HepG2 (cell line): Measurements from ENCODE around the gene LAPTM4A. TPM values are rescaled to one million over a fixed set of nuclear protein-coding genes. Genes with fewer than 3 reads are reported as not detected.

Source experiments
- IRF2 ChIP-seq: IDR thresholded peaks from 2 replicates; pipeline ENCODE4 v1.6.1; 2018; ENCODE audit warnings: missing genetic modification reagents, missing compliant biosample characterization
- MED1 ChIP-seq: sonication (generic); formaldehyde crosslinking; IDR thresholded peaks from 2 replicates; pipeline ENCODE4 v1.4.0; 2020; ENCODE audit warnings: missing genetic modification reagents
- MZF1 ChIP-seq: sonication (generic); formaldehyde crosslinking; IDR thresholded peaks from 2 replicates; pipeline ENCODE4 v1.8.1; 2023; ENCODE audit warnings: mild to moderate bottlenecking, missing genetic modification reagents, borderline replicate concordance
- PHF5A ChIP-seq: IDR thresholded peaks from one replicate; pipeline ENCODE4 v1.6.1; 2018; ENCODE audit warnings: low read depth, missing genetic modification reagents; ENCODE audit not compliant: unreplicated experiment
- SKIL ChIP-seq: sonication (generic); formaldehyde crosslinking; IDR thresholded peaks from 2 replicates; pipeline ENCODE4 v1.8.0; 2022; ENCODE audit warnings: missing genetic modification reagents, mild to moderate bottlenecking, moderate library complexity, borderline replicate concordance
- SMAD3 ChIP-seq: sonication (generic); formaldehyde crosslinking; IDR thresholded peaks from 2 replicates; pipeline ENCODE4 v1.4.0; 2020; ENCODE audit warnings: missing genetic modification reagents
- SSRP1 ChIP-seq: IDR thresholded peaks from 2 replicates; pipeline ENCODE4 v1.6.1; 2016; ENCODE audit warnings: control low read depth
- TFAP4 ChIP-seq: sonication (generic); IDR thresholded peaks from 2 replicates; pipeline ENCODE4 v1.6.1; 2016; ENCODE audit warnings: low read depth, borderline replicate concordance
- THAP9 ChIP-seq: sonication (generic); formaldehyde crosslinking; IDR thresholded peaks from 2 replicates; pipeline ENCODE4; 2020; ENCODE audit warnings: missing genetic modification reagents, mild to moderate bottlenecking, borderline replicate concordance
- YEATS4 ChIP-seq: sonication (generic); formaldehyde crosslinking; IDR thresholded peaks from 2 replicates; pipeline ENCODE4 v1.4.0; 2020; ENCODE audit warnings: missing genetic modification reagents, borderline replicate concordance
- YY1 ChIP-seq: IDR thresholded peaks from 2 replicates; pipeline ENCODE4 v1.6.1; 2011; ENCODE audit warnings: low read length, low read depth, moderate library complexity, mild to moderate bottlenecking; ENCODE audit not compliant: insufficient read depth, insufficient replicate concordance
- ZFX ChIP-seq: sonication (generic); formaldehyde crosslinking; IDR thresholded peaks from 2 replicates; pipeline ENCODE4 v1.4.0; 2020; ENCODE audit warnings: mild to moderate bottlenecking, low read depth, missing genetic modification reagents, moderate library complexity
- ZNF17 ChIP-seq: sonication (generic); formaldehyde crosslinking; IDR thresholded peaks from 2 replicates; pipeline ENCODE4 v1.5.0; 2020; ENCODE audit warnings: mild to moderate bottlenecking, missing genetic modification reagents
- ZNF333 ChIP-seq: sonication (generic); formaldehyde crosslinking; IDR thresholded peaks from 2 replicates; pipeline ENCODE4 v1.4.0; 2020; ENCODE audit warnings: mild to moderate bottlenecking, missing genetic modification reagents, borderline replicate concordance
- ZNF558 ChIP-seq: sonication (generic); formaldehyde crosslinking; IDR thresholded peaks from 2 replicates; pipeline ENCODE4 v1.9.0; 2022; ENCODE audit warnings: mild to moderate bottlenecking, missing genetic modification reagents, borderline replicate concordance
- ZNF569 ChIP-seq: sonication (generic); formaldehyde crosslinking; IDR thresholded peaks from 2 replicates; pipeline ENCODE4 v1.5.0; 2020; ENCODE audit warnings: mild to moderate bottlenecking, missing genetic modification reagents, moderate library complexity, borderline replicate concordance
- ZNF720 ChIP-seq: sonication (generic); formaldehyde crosslinking; IDR thresholded peaks from 2 replicates; pipeline ENCODE4 v1.4.0; 2020; ENCODE audit warnings: missing genetic modification reagents
- ZXDC ChIP-seq: sonication (generic); formaldehyde crosslinking; IDR thresholded peaks from 2 replicates; pipeline ENCODE4 v1.5.0; 2020; ENCODE audit warnings: mild to moderate bottlenecking, missing genetic modification reagents
- polyA plus RNA-seq, 8 experiments: library from polyadenylated mRNA; depleted of rRNA in 3 of 8; stranded (reverse) in 7 of 8; unstranded in 1 of 8; fragments of >200 nt; fragmentation: Illumina TruSeq in 4 of 8; extraction: Trizol in 4 of 8; gene quantifications; 2 replicates each; pipeline versions ENCODE4 v1.2.1 to v1.2.3, GENCODE V29; 2011 to 2016; ENCODE audit warnings: low read depth in 4 of 8, missing spikeins in 1 of 8, mixed read lengths in 1 of 8; ENCODE audit not compliant: insufficient read depth in 1 of 8
- total RNA-seq, 5 experiments: library from RNA; depleted of rRNA; stranded (reverse); fragments of >200 nt; fragmentation: Illumina TruSeq; extraction: Trizol; gene quantifications; 2 replicates each; pipeline ENCODE4 v1.2.3, GENCODE V29; 2016; ENCODE audit warnings: low read depth in 1 of 5
- TF ChIP-seq, protein P1 (sequence below): sonication (generic); formaldehyde crosslinking; IDR thresholded peaks from 2 replicates; pipeline ENCODE4 v1.5.0; 2020; ENCODE audit warnings: mild to moderate bottlenecking, missing genetic modification reagents

LAPTM4A gene
- total and polyA plus RNA-seq, 2 of the 13 experiments (the other 11 are each of a cell fraction or from before 2014, with no cell fraction given) = 116 to 558 TPM

GRCh38 chr2:20080839-20081415 lies 29.5 kb upstream of the LAPTM4A start (continued):
- no peak for TF ChIP-seq YY1
- TF ChIP-seq, protein P1, sequence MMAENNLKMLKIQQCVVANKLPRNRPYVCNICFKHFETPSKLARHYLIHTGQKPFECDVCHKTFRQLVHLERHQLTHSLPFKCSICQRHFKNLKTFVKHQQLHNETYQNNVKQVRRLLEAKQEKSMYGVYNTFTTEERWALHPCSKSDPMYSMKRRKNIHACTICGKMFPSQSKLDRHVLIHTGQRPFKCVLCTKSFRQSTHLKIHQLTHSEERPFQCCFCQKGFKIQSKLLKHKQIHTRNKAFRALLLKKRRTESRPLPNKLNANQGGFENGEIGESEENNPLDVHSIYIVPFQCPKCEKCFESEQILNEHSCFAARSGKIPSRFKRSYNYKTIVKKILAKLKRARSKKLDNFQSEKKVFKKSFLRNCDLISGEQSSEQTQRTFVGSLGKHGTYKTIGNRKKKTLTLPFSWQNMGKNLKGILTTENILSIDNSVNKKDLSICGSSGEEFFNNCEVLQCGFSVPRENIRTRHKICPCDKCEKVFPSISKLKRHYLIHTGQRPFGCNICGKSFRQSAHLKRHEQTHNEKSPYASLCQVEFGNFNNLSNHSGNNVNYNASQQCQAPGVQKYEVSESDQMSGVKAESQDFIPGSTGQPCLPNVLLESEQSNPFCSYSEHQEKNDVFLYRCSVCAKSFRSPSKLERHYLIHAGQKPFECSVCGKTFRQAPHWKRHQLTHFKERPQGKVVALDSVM = peak; percentile 18; the same call in 1 of the 2 replicates
- no peak for TF ChIP-seq YEATS4
- TF ChIP-seq MED1 (CRISPR knock-in tag) = no peak
- no peak for TF ChIP-seq THAP9 (CRISPR knock-in tag)
- TF ChIP-seq IRF2 (CRISPR knock-in tag) = no peak
- TF ChIP-seq SKIL = no peak
- no peak for TF ChIP-seq SSRP1 (CRISPR knock-in tag)
- TF ChIP-seq SMAD3 = no peak
- TF ChIP-seq ZNF17 = no peak
- no peak for TF ChIP-seq ZNF569 (CRISPR knock-in tag)
- TF ChIP-seq ZXDC (CRISPR knock-in tag) = no peak
- TF ChIP-seq ZNF720 (CRISPR knock-in tag) = no peak
- 0 out of 2 replicates have a peak, but pooled peaks have one; percentile 9 for TF ChIP-seq ZFX
- no peak for TF ChIP-seq ZNF558
- 0 out of 2 replicates have a peak, but pooled peaks have one; percentile 45 for TF ChIP-seq ZNF333
- no peak for TF ChIP-seq MZF1
- TF ChIP-seq TFAP4 = peak; percentile 75; the same call in 1 of the 2 replicates
- TF ChIP-seq PHF5A (CRISPR knock-in tag) = no peak
